HG03280 (cell line): ENCODE measurements around the gene ABCC1.

ENCODE experiments used
- ATAC-seq: cut with Tn5 transposase; IDR thresholded peaks from one replicate; pipeline ENCODE4 v1.9.1; 2021; ENCODE audit warnings: mild to moderate bottlenecking, moderate library complexity; ENCODE audit not compliant: unreplicated experiment

The ABCC1 gene

GRCh38 chr16:16016388-16016964, 67.1 kb downstream of the ABCC1 start:
- no peak for ATAC-seq

- no peak for ATAC-seq
These were observed 68.4 kb downstream of the ABCC1 start for GRCh38 chr16:16017812-16018211.

DNA sequence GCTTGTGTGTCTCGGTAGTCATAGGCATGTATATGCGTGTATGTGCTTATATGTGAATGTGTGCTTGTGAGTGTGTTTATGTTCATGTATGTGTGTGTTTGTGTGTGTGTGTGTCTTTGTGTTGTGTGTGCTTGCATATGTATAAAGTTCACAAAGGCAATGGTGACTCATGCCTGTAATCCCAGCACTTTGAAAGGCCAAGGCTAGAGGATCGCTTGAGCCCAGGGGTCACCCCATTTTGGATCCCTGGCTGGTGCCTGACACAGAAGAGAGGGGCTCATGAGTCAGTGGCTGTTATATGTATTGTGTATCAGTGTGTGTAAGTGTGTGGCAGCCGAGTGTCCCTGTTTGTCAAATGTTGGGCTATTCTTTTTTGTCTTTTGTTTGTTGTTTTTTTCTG, 69.3 kb downstream of the ABCC1 start:
- no peak for ATAC-seq

GRCh38 chr16:16019488-16019887, 70.1 kb downstream of the ABCC1 start:
- no peak for ATAC-seq

DNA sequence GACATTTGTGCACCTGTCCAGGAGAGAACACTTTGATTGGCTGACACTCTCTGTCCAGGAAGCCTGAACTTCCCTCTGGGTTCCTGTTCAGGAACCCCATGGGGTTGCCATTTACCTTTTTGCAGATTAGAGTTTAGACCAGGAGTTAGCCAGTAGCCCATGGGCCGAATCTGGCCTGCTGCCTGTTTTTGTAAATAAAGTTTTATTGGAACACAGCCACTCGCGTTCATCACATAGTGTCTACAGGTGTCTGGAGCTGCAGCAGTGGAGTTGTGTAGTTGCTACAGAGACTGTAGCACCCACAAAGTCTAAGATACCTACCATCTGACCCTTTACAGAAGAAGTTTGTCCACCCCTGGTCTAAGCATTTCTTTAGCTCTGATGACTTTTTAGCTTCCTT, 70.9 kb downstream of the ABCC1 start:
- no peak for ATAC-seq

GRCh38 chr16:16021020-16021419, 71.6 kb downstream of the ABCC1 start:
- no peak for ATAC-seq

GRCh38 chr16:16021646-16021987, 72.2 kb downstream of the ABCC1 start:
- no peak for ATAC-seq

GRCh38 chr16:16021988-16022682, 72.7 kb downstream of the ABCC1 start:
- no peak for ATAC-seq

- no peak for ATAC-seq
These were observed 73.3 kb downstream of the ABCC1 start for GRCh38 chr16:16022683-16023064.

GRCh38 chr16:16025214-16025968, 76.0 kb downstream of the ABCC1 start:
- peak; percentile 59 for ATAC-seq

DNA sequence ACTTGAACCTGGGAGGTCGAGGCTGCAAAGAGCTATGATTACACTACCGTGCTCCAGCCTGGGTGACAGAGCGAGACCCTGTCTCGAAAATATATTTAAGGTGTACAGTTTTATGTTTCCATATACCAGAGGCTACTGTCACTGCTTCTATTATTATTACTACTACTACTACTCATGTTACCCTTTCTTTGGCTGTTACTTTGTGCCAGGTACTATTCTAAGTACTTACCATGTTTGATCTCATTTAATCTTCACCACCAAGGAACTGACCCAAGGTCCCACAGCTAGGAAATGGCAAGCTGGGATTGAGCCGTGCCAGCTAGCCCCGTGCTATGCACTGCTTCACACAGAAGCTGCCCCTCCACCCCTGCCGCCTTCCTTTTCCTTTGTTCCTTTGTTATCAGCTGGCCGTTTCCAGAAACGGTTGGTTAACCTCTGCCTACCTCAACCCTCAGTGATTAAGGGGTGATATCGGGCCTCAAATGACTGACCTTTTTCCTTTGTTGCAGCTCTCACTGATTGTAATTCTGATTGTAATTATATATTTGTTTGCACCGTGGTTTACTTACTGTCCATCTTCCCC, 78.4 kb downstream of the ABCC1 start:
- ATAC-seq = no peak

DNA sequence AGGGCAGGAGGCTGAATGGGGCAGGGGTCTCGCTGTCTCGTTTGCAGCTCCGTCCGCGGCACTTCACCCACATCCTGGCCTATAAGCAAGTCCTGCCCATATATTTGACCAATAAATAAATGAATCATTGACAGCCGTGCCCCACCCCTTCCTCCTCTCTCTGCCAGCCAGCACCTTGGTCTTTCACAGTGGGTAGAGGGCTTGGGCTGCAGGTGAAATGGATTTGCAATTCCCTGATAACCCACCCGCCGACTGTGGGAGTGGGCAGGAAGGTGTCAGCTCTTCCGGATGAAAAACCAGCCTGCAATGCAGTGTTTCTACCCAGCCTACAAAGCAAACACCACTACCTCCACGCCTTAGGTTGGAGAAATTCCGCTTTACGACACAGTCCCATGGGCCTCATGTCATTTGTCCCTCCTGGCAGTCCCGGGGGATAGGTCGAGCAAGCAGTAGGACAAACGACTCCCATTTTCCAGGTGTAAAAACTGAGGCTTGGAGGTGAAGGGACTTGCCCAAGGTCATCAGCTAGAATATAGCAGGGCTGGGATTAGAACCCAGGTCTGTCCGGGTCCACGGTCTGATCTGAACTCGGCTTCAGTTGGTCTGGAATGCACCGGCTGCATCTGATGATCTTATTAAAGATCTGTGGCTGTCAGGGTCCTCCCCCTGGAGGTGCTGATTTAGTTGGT, 79.0 kb downstream of the ABCC1 start:
- no peak for ATAC-seq

- no peak for ATAC-seq
These were observed 80.1 kb downstream of the ABCC1 start for GRCh38 chr16:16029431-16030011.

DNA sequence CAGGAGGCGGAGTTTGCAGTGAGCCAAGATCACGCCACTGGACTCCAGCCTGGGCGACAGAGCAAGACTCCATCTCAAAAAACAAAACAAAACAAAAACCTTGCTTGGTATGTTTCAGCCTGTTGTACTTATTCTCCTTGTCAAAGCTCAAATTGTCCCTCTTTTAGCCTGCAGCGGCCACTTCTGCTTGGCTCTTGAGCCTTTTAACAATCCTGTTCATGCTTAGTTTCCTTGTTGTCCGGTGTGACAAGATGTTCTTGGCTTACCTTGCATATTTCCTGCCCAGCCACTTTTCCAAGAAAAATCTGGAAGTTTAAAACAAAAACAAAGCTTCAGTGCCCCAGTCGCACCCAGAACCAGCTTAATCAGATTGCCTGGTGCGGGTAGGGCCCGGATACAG, 81.0 kb downstream of the ABCC1 start:
- no peak for ATAC-seq

GRCh38 chr16:16031401-16031800, 82.0 kb downstream of the ABCC1 start:
- ATAC-seq = no peak

DNA sequence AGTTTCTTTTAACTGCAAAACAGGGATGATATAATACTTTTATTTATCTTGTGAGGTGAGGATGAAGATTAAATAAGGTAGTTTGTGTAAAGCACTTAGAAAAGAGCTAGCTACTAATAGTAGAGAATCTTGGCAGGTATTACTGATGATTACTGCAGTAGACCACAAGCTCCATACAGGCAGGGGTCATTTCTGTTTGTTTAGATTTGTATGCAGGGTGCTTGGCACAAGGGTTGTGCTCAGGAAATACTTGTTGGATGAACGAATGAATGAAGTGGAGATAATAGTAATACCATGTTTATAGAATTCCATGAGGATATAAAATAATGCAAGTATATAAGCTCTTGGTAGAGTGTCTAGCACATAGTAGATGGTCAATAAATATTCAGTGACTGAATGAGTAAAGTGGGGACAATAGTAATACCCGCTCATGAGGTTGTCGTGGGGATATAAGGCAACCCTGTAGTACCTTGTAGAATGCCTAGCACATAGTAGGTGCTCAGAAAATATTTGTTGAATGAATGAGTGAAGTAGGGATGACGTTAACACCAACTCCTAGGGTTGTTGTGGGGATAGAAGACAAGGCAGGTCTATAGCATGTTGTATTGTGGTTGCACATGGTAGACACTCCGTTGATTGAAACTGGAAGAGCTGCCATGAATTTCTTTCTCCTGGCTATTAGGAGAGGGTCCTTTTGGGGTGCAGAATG, 83.0 kb downstream of the ABCC1 start:
- ATAC-seq = no peak

DNA sequence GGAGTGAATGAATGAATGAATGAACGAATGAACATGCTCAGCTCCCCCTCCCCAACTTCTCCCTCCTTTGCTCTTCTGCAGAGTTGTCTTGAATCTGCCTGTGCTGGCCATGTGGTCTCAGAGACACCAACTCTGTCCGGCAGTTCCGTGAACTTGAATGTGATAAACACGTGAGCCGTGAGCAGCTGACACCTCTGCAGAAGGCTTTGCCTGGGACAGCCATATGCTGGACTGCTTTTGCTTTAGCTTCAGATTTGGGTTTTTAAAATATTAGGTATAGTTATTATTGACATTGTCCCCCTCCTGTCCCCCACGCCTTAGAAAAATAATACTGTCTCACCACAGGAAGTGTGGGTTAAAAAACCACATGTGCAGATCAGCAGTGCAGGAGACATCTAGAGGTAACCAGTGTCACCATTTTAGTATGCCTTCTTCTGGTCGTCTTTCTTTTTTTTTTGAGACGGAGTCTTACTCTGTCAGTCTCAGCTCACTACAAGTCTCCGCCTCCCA, 83.8 kb downstream of the ABCC1 start:
- ATAC-seq = no peak

DNA sequence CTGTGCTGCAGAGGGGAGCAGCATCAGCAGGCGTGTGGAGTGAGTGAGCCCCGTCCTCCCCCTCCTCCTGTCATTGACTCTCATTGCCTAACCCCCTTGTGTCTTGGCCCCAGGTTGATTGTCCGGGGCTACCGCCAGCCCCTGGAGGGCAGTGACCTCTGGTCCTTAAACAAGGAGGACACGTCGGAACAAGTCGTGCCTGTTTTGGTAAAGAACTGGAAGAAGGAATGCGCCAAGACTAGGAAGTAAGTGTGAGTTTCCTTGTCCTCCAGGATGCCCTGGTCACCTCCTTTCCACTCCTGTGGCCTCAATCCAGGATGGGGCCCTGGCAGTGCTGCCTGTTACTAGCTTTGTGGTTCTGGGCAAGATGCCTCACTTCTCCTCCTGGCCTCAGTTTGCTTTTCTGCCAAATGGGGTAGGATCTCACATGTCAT, 87.0 kb downstream of the ABCC1 start:
- no peak for ATAC-seq

DNA sequence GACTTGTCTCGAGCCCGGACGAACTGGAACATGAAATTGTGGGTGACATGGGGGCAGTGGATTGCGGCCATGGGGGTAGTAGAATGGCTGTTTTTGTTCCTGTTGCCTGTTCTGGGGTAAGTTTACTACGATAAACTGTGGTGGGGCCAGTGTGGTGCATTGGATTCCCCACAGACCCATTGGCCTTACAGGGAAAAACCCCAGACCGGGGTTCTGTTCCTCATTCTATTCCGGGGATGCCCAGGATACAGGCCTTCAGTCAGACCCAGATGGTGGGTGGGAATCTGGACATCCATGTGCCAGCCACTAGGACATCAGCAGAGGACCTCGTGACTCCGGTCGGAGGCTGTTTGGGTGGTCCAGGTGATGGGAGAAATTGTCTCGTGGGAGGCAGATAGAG, 88.1 kb downstream of the ABCC1 start:
- ATAC-seq = no peak

DNA sequence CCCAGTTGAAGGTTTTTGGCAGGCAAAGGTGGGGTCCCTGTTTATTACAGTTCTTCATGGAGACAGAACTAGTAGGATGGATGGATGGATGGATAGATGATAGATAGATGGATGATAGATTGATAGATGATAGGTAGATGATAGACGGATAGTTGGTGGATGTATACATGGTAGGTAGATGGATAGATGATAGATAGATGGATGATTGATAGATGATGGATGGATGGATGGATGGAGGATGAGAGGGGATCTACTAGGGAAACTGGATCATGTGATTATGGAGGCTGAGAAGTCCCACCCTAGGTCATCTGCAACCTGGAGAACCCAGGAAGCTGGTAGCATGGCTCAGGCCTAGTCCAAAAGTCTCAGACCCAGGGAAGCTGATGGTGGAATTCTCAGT, 88.6 kb downstream of the ABCC1 start:
- ATAC-seq = no peak
